ENCODE data around the gene RFX8. TPM values are rescaled to one million over a fixed set of nuclear protein-coding genes. Genes with fewer than 3 reads are reported as not detected.
"Not testable (repeated sequence)": the region's sequence is repeated elsewhere in the genome, so short reads cannot be mapped to it uniquely, and the experiment has no call there.

The RFX8 gene
- total and polyA plus RNA-seq, 4 experiments from 2014 or later, result 1.2 to 1.3 TPM; not detected in 2

GRCh38 chr2:101504744-101505143 lies 29.8 kb upstream of the RFX8 start:
- H3K36me3 Mint-ChIP-seq; DNase-seq; H3K27ac Mint-ChIP-seq; H3K4me1 ChIP-seq (ENCODE audit: insufficient read depth, low read length); H3K4me3 ChIP-seq (ENCODE audit: low read length in 2 of 2); intact Hi-C loops (cut with micrococcal nuclease); H3K27ac ChIP-seq (ENCODE audit: low read depth, low read length); H3K27me3 ChIP-seq (ENCODE audit: insufficient read depth, low read length); H3K9me3 Mint-ChIP-seq; CTCF ChIA-PET (ENCODE audit: partially characterized antibody); H3K27me3 Mint-ChIP-seq; H3K4me3 Mint-ChIP-seq; H3K36me3 ChIP-seq (ENCODE audit: insufficient read depth, low read length); POLR2A ChIA-PET (ENCODE audit: partially characterized antibody); H3K9me3 ChIP-seq (ENCODE audit: control insufficient read depth in 1 of 2, low read length in 2 of 2): not testable (repeated sequence)
- peaks cover 9 to 14% (median 11%) of the 10 kb centered on the region in 4 donors for H3K4me1 Mint-ChIP-seq

GRCh38 chr2:101502095-101502494 lies 27.2 kb upstream of the RFX8 start:
- intact Hi-C loops (cut with micrococcal nuclease), result no loop called here
- H3K27ac ChIP-seq (ENCODE audit: low read depth, low read length), result no peak overlapping the region
- Mint-ChIP-seq H3K36me3 (no peaks in the 10 kb centered on the region), H3K9me3 (no peaks in the 10 kb centered on the region), H3K27me3 (no peaks in the 10 kb centered on the region), H3K4me1 (peaks cover 9 to 14% (median 11%) of the 10 kb centered on the region in 4 donors), H3K27ac (peak overlapping the region in 1 of 7 donors; percentile 68), H3K4me3 (peak overlapping the region in 2 of 8 donors; percentile 7 to 44)
- peaks cover 8% of the 10 kb centered on the region for H3K4me1 ChIP-seq (ENCODE audit: insufficient read depth, low read length)
- no peaks in the 10 kb centered on the region for H3K27me3 ChIP-seq (ENCODE audit: insufficient read depth, low read length)
- H3K36me3 ChIP-seq (ENCODE audit: insufficient read depth, low read length), result no peaks in the 10 kb centered on the region
- POLR2A ChIA-PET (ENCODE audit: partially characterized antibody), result interaction anchor here (1.1 kb wide), 1 partner anchor 28 kb away, joined by 3 read pairs; no protein-coding TSS in a partner anchor
- no peak overlapping the region for H3K4me3 ChIP-seq (ENCODE audit: low read length in 2 of 2)
- CTCF ChIA-PET (ENCODE audit: partially characterized antibody), result no interaction called here
- DNase-seq, result no peak
- no peaks in the 10 kb centered on the region for H3K9me3 ChIP-seq (ENCODE audit: control insufficient read depth in 1 of 2, low read length in 2 of 2)

- ChIA-PET CTCF (ENCODE audit: partially characterized antibody) (interaction anchor here (0.8 kb wide), 1 partner anchor 14 kb away, joined by 3 read pairs; no protein-coding TSS in a partner anchor), POLR2A (ENCODE audit: partially characterized antibody) (interaction anchor here (1.1 kb wide), 1 partner anchor 27 kb away, joined by 3 read pairs; no protein-coding TSS in a partner anchor)
- Mint-ChIP-seq H3K36me3 (no peaks in the 10 kb centered on the region), H3K27me3 (no peaks in the 10 kb centered on the region), H3K9me3 (no peaks in the 10 kb centered on the region), H3K4me3 (no peak overlapping the region), H3K4me1 (peaks cover 9 to 14% (median 11%) of the 10 kb centered on the region in 4 donors), H3K27ac (no peak overlapping the region)
- no peak for DNase-seq
- Histone ChIP-seq H3K4me3 (ENCODE audit: low read length in 2 of 2) (no peak overlapping the region), H3K27ac (ENCODE audit: low read depth, low read length) (no peak overlapping the region), H3K27me3 (ENCODE audit: insufficient read depth, low read length) (no peaks in the 10 kb centered on the region), H3K9me3 (ENCODE audit: control insufficient read depth in 1 of 2, low read length in 2 of 2) (no peaks in the 10 kb centered on the region), H3K4me1 (ENCODE audit: insufficient read depth, low read length) (peaks cover 8% of the 10 kb centered on the region), H3K36me3 (ENCODE audit: insufficient read depth, low read length) (no peaks in the 10 kb centered on the region)
- intact Hi-C loops (cut with micrococcal nuclease), result no loop called here
Measured at GRCh38 chr2:101501443-101501842, 26.5 kb upstream of the RFX8 start.

GRCh38 chr2:101500860-101501259 lies 25.9 kb upstream of the RFX8 start:
- H3K9me3 ChIP-seq (ENCODE audit: control insufficient read depth in 1 of 2, low read length in 2 of 2), result no peaks in the 10 kb centered on the region
- Mint-ChIP-seq H3K4me1 (peaks cover 9 to 14% (median 11%) of the 10 kb centered on the region in 4 donors), H3K9me3 (no peaks in the 10 kb centered on the region), H3K27me3 (no peaks in the 10 kb centered on the region), H3K4me3 (peak overlapping the region in 1 of 8 donors; percentile 24), H3K36me3 (no peaks in the 10 kb centered on the region), H3K27ac (peak overlapping the region in 1 of 7 donors; percentile 18)
- ChIA-PET CTCF (ENCODE audit: partially characterized antibody) (interaction anchor here (0.8 kb wide), 1 partner anchor 13 kb away, joined by 3 read pairs; no protein-coding TSS in a partner anchor), POLR2A (ENCODE audit: partially characterized antibody) (no interaction called here)
- no peaks in the 10 kb centered on the region for H3K36me3 ChIP-seq (ENCODE audit: insufficient read depth, low read length)
- DNase-seq, result no peak
- no peak overlapping the region for H3K4me3 ChIP-seq (ENCODE audit: low read length in 2 of 2)
- H3K4me1 ChIP-seq (ENCODE audit: insufficient read depth, low read length), result peaks cover 8% of the 10 kb centered on the region
- no peak overlapping the region for H3K27ac ChIP-seq (ENCODE audit: low read depth, low read length)
- intact Hi-C loops (cut with micrococcal nuclease), result no loop called here
- no peaks in the 10 kb centered on the region for H3K27me3 ChIP-seq (ENCODE audit: insufficient read depth, low read length)

- ChIA-PET CTCF (ENCODE audit: partially characterized antibody) (no interaction called here), POLR2A (ENCODE audit: partially characterized antibody) (no interaction called here)
- intact Hi-C loops (cut with micrococcal nuclease), result no loop called here
- Histone ChIP-seq H3K4me3 (ENCODE audit: low read length in 2 of 2) (no peak overlapping the region), H3K36me3 (ENCODE audit: insufficient read depth, low read length) (no peaks in the 10 kb centered on the region), H3K4me1 (ENCODE audit: insufficient read depth, low read length) (peaks cover 8% of the 10 kb centered on the region), H3K27me3 (ENCODE audit: insufficient read depth, low read length) (no peaks in the 10 kb centered on the region), H3K27ac (ENCODE audit: low read depth, low read length) (no peak overlapping the region), H3K9me3 (ENCODE audit: control insufficient read depth in 1 of 2, low read length in 2 of 2) (no peaks in the 10 kb centered on the region)
- Mint-ChIP-seq H3K36me3 (no peaks in the 10 kb centered on the region), H3K27ac (no peak overlapping the region), H3K9me3 (no peaks in the 10 kb centered on the region), H3K27me3 (no peaks in the 10 kb centered on the region), H3K4me3 (peak overlapping the region in 1 of 8 donors; percentile 9), H3K4me1 (peaks cover 9 to 14% (median 11%) of the 10 kb centered on the region in 4 donors)
- DNase-seq, result no peak
Measured at GRCh38 chr2:101500180-101500579, 25.3 kb upstream of the RFX8 start.

- CTCF ChIA-PET (ENCODE audit: partially characterized antibody), result no interaction called here
- intact Hi-C loops (cut with micrococcal nuclease), result no loop called here
- POLR2A ChIA-PET (ENCODE audit: partially characterized antibody), result no interaction called here
Measured at GRCh38 chr2:101496279-101496678, 21.4 kb upstream of the RFX8 start.

GRCh38 chr2:101492936-101493473 lies 18.1 kb upstream of the RFX8 start:
- Mint-ChIP-seq H3K27ac (peak overlapping the region in 1 of 7 donors; percentile 23), H3K27me3 (no peaks in the 10 kb centered on the region), H3K36me3 (no peaks in the 10 kb centered on the region), H3K4me3 (no peak overlapping the region), H3K9me3 (peaks cover 0 to 3% (median 0%) of the 10 kb centered on the region in 8 donors), H3K4me1 (peaks cover 0 to 4% (median 2%) of the 10 kb centered on the region in 4 donors)
- Histone ChIP-seq H3K27me3 (ENCODE audit: insufficient read depth, low read length) (no peaks in the 10 kb centered on the region), H3K4me3 (ENCODE audit: low read length in 2 of 2) (no peak overlapping the region), H3K27ac (ENCODE audit: low read depth, low read length) (no peak overlapping the region), H3K9me3 (ENCODE audit: control insufficient read depth in 1 of 2, low read length in 2 of 2) (no peaks in the 10 kb centered on the region), H3K4me1 (ENCODE audit: insufficient read depth, low read length) (no peaks in the 10 kb centered on the region), H3K36me3 (ENCODE audit: insufficient read depth, low read length) (no peaks in the 10 kb centered on the region)
- POLR2A ChIA-PET (ENCODE audit: partially characterized antibody), result no interaction called here
- CTCF ChIA-PET (ENCODE audit: partially characterized antibody), result no interaction called here
- intact Hi-C loops (cut with micrococcal nuclease), result no loop called here
- no peak for DNase-seq

More at GRCh38 chr2:101496279-101496678, 21.4 kb upstream of the RFX8 start:
- H3K36me3 ChIP-seq (ENCODE audit: insufficient read depth, low read length), result no peaks in the 10 kb centered on the region
- H3K9me3 ChIP-seq (ENCODE audit: control insufficient read depth in 1 of 2, low read length in 2 of 2), result no peaks in the 10 kb centered on the region
- Mint-ChIP-seq H3K36me3 (no peaks in the 10 kb centered on the region), H3K27ac (no peak overlapping the region), H3K27me3 (no peaks in the 10 kb centered on the region), H3K9me3 (peaks cover 0 to 3% (median 0%) of the 10 kb centered on the region in 8 donors), H3K4me3 (no peak overlapping the region), H3K4me1 (peaks cover 0 to 6% (median 1%) of the 10 kb centered on the region in 4 donors)
- no peaks in the 10 kb centered on the region for H3K4me1 ChIP-seq (ENCODE audit: insufficient read depth, low read length)
- DNase-seq, result no peak
- H3K27me3 ChIP-seq (ENCODE audit: insufficient read depth, low read length), result no peaks in the 10 kb centered on the region
- H3K27ac ChIP-seq (ENCODE audit: low read depth, low read length), result no peak overlapping the region
- no peak overlapping the region for H3K4me3 ChIP-seq (ENCODE audit: low read length in 2 of 2)

Measured in CD4-positive, alpha-beta memory T cell (primary cell).